NCI-H1417 (cell line): ENCODE measurements around the gene SMIM9.
"Not testable (repeated sequence)": the region's sequence is repeated elsewhere in the genome, so short reads cannot be mapped to it uniquely, and the experiment has no call there.

Source experiments
- DNase-seq, 3 experiments: peaks; one replicate each; lab custom pipeline; 2025; lab: John Stamatoyannopoulos, UW

SMIM9 gene

GRCh38 chrX:154834562-154834961 lies at the start of gene SMIM9:
TSS of gene SMIM9 (minus strand) at chrX:154834662. CDS start at chrX:154830856, 3,806 bp downstream.
- DNase-seq, result no peak

DNA sequence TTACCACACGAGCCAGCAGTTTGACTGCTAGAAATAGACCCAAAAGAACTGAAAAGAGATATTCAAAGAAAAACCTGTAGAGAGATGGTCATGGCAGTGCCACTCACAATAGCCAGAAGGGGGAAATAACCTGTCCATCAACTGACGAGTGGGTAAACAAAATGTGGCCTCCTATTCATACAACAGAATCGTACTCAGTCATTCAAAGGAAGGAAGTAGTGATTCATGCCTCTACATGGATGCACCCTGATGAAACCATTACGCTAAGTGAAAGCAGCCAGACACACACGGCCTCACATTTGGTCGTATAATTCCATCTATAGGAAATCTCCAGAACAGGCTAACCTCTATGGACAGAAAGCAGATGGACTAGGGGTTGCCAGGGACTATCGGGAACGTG lies 49.6 kb upstream of the SMIM9 start:
- not testable (repeated sequence) for DNase-seq

- DNase-seq, result no peak
These were observed 38.9 kb upstream of the SMIM9 start for GRCh38 chrX:154873329-154873728.

DNA sequence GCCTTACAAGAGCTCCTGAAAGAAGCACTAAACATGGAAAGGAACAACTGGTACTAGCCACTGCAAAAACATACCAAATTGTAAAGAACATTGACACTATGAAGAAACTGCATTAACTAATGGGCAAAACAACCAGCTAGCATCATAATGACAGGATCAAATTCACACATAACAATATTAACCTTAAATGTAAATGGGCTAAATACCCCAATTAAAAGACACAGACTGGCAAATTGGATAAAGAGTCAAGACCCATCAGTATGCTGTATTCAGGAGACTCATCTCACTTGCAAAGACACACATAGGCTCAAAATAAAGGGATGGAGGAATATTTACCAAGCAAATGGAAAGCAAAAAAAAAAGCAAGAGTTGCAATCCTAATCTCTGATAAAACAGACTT lies 34.1 kb upstream of the SMIM9 start:
- not testable (repeated sequence) for DNase-seq

DNA sequence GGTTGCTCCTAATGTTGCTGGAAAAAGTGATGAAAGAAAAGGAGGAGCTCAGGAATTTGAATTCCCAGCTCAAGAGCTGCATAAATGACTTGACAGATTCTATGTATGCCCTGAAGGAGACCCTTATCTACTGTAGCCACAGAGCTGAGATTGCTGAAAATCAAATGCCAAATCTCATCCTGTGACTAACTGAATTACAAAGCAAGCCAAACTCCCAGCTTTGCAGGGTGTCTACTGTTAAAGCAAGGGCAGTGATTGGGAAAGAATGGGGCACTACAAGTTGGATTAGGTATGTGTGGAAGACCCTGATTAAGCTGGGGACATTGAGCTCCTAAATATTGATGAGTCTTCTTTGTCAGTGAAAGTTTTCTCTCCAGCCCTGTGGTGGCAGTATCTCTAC lies 20.8 kb upstream of the SMIM9 start:
- no peak for DNase-seq

DNA sequence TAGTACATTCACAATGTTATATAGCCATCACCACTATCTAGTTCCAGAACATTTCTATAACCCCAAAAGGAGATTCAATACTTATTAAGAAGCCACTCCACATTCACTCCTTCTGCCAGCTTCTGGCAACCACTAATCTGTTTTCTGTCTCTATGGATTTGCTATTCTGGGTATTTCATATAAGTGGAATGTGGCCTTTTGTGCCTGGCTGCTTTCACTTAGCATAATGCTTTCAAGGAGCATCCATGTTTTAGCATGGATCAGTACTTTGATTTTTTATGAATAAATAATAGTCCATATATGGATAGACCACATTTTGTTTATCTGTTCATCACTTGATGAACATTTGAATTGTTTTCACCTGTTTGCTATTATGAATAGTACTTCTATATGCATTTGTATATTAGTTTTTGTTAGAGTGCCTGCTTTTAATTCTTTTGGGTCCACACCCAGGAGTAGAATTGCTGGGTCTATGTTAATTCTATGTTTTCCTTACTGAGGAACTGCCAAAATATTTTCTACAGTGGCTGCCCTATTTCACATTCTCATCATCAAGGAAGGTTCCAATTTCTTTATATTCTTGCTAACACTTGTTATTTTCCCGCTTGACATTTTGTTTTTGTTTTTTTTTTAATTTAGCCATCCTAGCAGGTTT lies 16.6 kb upstream of the SMIM9 start:
- no peak for DNase-seq

DNA sequence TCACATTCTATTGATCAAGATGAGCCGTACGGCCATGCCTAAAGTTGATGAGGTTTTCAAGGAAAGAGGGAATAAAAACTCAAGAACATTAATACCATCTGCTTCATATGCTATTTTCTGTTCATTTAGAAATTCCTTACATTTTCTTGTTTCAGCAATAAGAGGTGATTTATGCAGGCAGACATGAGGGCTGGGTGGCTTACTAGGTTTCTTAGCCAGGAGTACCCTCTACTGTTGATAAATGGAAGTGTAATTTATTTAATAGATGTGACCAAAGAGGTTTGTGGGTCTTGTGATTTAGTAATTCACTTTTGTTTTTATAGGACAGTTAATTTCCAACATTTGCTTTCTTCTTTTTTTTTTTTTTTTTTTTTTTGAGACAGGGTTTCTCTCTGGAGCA lies 6.4 kb upstream of the SMIM9 start:
- peak; percentile 1 to 75 (median 66) for DNase-seq

DNA sequence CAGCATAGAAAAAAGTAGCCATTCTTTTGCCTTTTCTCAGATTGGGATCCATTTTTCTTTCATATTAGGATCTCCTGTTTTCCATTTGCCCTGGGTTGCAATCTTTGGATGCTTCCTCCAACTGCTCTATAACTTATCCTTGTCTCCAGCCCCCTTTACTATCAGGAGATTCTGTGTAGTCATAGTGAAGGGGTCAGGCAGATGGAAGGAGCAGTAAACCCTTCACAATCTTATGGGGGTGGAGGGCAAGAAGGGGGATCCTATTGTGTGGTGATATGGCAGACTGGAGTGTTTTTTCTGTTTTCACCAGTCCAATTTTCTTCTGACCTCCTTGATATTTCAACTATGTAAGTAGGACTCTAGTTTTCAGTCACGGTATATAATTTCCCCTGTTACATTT lies 1.7 kb upstream of the SMIM9 start:
- DNase-seq, result no peak

GRCh38 chrX:154833746-154834274 lies 652 bp downstream of the SMIM9 start:
- DNase-seq, result no peak

DNA sequence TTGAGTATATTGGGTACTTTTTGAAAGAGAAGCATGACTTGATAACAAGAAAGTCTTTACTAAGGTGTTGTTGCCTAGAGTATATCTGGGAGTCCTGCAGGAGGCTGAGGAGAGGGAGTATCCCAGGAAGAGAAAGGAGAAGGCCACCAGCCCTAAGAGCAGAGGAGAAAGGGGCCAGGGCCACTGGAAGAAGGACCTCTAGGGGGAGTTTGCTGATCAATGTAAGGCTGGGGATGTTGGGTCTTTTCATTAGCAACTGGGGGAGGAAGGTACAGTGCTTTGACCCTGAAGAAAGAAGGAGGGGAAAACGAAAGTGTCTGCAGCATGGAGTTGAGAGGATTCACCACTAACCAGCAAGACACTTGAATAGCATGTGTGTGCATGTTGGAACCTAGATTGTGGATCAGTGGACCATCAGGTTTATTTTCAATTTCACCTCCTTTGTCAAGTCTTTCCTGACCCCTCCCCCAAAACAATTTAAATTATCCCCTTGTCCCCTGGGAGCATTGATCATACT lies 4.5 kb downstream of the SMIM9 start:
- DNase-seq, result no peak

DNA sequence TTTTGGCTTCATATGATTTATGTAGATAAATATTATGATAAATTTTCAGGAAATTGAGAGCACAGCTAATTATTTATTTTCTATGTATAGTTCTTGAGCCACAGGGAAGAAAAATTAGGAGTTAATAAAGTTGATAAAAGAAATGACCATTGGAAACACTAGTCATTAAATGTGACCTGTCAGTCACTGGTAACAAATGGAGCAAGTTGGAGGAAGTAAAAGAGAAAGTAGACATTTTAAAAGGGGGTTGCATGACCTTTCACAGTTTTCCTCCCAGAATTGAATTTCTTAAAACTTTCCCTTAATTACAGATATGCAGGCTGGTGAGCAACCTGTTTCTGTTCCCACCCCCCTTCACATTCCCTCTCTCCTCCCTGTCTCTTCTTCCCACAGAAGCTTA lies 5.3 kb downstream of the SMIM9 start:
- DNase-seq, result no peak

- no peak for DNase-seq
These were observed 6.5 kb downstream of the SMIM9 start for GRCh38 chrX:154828016-154828408.

DNA sequence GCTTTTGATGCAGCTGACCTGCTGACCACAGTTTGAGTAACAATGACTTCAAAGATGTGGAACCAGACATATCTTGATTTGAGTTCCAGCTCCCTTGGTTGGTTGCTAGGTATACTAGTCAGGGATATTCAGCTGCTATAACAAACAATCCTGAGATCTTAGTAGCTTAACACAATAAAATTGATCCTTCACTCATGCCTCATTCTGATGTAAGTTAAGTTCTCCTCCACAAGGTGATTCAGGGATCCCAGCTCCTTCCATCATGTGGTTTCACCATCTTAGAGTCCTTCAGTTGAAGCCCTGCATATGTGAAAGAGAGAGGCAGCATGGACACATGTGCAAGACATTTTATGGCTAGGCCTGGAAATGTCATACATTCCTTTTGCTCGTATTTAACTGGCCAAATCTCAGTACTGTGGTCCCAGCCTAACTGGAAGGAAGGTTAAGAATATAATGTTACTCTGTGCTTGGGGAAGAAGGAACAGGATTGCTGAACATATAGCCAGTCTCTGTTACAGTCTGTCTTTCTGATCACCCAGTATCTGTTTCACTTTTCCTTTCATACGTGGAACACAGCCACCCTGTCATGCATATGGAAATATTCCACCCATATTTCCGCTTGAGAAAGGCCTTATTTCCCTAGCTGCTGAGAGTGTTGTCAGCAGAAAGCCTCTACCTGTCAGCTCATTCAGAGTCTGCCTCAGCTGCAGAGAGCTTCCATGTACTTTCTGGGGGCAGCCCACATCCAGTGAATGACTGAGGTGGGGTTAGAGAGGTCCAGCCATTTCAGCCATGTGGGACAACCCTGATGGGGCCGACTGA lies 7.1 kb downstream of the SMIM9 start:
- DNase-seq, result no peak

DNA sequence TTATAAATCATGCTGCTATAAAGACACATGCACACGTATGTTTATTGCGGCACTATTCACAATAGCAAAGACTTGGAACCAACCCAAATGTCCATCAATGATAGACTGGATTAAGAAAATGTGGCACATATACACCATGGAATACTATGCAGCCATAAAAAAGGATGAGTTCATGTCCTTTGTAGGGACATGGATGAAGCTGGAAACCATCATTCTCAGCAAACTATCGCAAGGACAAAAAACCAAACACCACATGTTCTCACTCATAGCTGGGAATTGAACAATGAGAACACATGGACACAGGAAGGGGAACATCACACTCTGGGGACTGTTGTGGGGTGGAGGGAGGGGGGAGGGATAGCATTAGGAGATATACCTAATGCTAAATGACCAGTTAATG lies 8.9 kb downstream of the SMIM9 start:
- not testable (repeated sequence) for DNase-seq

DNA sequence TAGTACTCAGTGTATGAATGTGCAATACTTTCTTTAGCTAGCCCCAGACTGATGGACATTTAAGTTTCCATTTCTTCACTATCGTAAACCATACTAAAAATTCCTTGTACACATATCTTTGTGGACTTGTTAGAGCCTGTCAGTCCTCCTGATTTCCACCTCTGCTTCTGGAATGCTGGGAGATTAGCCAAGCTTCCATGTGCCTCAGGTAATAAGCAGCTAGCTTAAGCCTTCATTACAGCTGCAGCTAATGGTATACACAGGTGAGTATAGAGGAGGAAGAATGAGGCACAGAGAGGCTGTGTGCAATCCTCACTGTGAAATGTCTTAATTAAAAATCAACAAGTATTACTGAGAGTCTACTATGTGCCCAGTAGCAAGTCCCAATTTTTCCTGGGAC lies 9.8 kb downstream of the SMIM9 start:
- no peak for DNase-seq

GRCh38 chrX:154822029-154822428 lies 12.4 kb downstream of the SMIM9 start:
- no peak for DNase-seq

GRCh38 chrX:154821523-154821922 lies 12.9 kb downstream of the SMIM9 start:
- no peak for DNase-seq

DNA sequence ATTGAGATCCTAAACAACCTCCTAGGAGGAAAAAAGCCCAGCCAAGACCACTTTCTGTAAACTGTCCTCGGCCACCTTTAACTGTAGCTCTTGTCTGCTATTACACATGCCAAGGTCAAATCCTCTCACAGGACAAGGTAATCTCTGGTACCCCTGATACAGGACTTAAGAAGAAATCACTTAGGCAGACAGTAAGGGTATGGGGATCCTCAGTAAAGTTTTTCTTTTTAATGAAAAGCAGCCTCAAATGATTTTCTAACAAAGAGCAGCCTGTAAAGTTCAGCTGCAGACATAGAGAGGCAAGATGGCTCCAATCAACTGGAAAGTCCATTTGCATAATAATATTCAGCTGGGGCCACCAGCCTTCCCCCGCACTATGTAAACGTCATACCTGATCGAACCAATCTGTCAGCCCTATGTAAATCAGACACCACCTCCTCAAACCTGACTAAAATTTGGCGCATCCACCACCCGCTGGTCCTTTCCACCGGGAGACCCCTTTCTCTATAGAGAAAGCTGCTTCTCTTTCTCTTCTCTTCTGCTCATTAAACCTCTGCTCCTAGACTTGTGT lies 14.6 kb downstream of the SMIM9 start:
- no peak for DNase-seq

DNA sequence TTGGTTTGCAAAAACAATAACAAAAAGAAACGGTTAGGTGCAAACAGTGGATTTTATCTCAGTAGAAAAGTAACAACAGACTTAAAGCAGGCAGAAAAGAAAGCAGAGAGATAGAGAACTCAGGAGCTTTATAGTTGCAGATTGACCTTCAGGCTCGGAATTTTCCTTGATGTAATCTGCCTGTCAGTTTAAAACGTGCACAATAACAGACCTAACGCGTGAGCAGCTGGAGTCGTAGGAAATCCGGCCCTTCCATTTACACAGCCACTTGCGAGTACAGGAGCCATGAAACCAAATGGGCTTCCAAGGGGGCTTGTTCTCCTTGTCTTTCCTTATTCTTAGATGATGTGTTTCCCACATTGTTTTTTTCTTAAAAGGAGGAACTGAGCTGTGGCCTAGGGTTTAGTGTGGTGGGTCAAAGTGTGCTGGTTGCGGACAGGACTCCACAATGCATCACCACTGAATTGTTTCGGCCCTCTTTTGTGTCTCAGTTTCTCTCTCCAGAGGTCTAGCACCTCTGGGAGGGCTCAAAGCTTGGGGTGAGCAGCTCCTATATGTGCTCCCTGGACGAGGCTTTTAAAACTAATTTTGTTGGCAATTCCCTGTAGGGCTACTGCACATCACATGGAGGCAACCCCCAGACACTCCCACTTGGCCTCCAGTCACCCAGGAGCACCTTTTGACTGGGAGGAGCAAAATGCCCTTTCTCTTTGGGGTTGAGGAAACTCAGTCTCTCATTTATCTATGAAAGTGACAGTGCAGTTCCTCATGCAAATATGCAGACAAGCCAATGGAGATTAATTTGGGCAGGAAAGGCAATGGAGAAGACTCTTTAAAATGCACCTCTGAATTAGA lies 15.3 kb downstream of the SMIM9 start:
- DNase-seq, result no peak

DNA sequence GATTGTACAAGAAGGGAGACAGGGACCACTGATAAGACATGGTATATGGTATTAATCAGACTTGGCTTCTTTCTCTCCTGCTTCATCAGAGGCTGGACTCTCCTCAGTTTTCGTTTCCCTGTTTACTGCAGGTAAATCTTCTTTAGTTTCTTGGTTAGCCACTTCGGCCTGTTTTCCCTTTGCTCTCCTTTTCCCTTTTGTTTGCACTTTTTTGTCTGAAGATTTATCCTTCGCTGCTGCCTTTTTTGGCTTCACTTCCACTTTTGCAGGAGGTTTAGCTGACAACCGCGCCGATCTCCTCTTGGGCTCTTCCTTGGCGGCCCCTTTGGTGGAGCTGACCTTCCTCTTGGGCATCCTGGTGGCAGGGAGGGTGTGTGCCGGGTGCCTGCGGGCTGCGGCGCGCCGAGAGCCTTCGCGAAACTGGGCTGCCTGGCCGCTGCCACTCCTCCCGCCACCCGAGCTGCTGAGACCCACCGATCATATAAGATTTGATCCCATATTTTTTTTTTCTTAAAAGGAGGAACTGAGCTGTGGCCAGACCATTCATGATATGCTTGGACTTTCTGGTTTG lies 17.3 kb downstream of the SMIM9 start:
- not testable (repeated sequence) for DNase-seq

DNA sequence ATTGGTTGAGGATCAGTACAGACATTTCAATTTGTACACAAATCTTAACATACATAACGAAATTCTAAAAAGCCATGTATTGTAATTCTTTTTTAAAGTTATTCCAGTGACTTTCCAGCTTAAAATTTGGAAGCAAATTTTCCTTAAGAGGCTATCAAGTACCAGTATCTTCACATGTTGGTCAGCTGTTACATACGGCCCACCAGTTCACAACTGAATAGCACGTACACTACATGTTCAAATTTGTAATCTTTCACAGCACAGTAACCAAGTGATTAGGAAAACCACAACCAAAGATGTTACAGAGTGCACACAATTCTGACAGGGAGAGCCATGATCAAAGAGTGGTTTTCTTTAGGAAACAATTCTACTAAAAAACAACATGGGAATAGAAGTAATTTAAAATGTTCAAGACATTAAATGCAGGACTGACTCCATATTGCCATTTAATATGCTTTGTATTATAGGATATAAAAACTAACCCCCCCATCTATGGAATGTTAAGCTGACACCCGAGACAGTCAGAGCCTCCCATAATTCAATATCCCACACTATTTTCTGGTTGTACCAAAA lies 18.1 kb downstream of the SMIM9 start:
- DNase-seq, result not testable (repeated sequence)
